Astrocyte (in vitro differentiated cells and primary cell): ENCODE measurements around the gene NAT14. TPM values are rescaled to one million over a fixed set of nuclear protein-coding genes. Genes with fewer than 3 reads are reported as not detected.

Source experiments
- DNase-seq: peaks from one replicate; pipeline ENCODE4 v3.0.0-alpha.2; 2010; ENCODE audit warnings: low read depth
- FAIRE-seq: peaks from 2 replicates; lab custom pipeline; 2011; peaks lifted over from hg19 to GRCh38; lab: Jason Lieb, UNC
- H2AFZ ChIP-seq: 2 replicates; pipeline ENCODE4 v1.6.0; 2012; ENCODE audit warnings: low read depth, low read length, inconsistent platforms
- H3K27ac ChIP-seq: 2 replicates; pipeline ENCODE4 v1.5.1; 2011; ENCODE audit warnings: low read depth, low read length, inconsistent platforms
- H3K27me3 ChIP-seq: 2 replicates; pipeline ENCODE4 v1.6.0; 2011; ENCODE audit warnings: low read length, inconsistent platforms; ENCODE audit not compliant: insufficient read depth
- H3K36me3 ChIP-seq: 2 replicates; pipeline ENCODE4 v1.5.1; 2011; ENCODE audit warnings: low read length, inconsistent platforms; ENCODE audit not compliant: insufficient read depth
- H3K4me1 ChIP-seq: 2 replicates; pipeline ENCODE4 v1.5.1; 2011; ENCODE audit warnings: low read length, inconsistent platforms; ENCODE audit not compliant: insufficient read depth
- H3K4me2 ChIP-seq: 2 replicates; pipeline ENCODE4 v1.6.0; 2012; ENCODE audit warnings: low read length, inconsistent platforms
- H3K4me3 ChIP-seq: 2 replicates; pipeline ENCODE4 v1.5.1; 2011; ENCODE audit warnings: low read depth, mild to moderate bottlenecking, low read length, inconsistent platforms; ENCODE audit not compliant: insufficient read depth
- H3K79me2 ChIP-seq: 2 replicates; pipeline ENCODE4 v1.6.0; 2012; ENCODE audit warnings: mild to moderate bottlenecking, low read length, inconsistent platforms; ENCODE audit not compliant: insufficient read depth
- H3K9ac ChIP-seq: 2 replicates; pipeline ENCODE4 v1.6.0; 2012; ENCODE audit warnings: mild to moderate bottlenecking, low read length, inconsistent platforms
- H3K9me3 ChIP-seq: 2 replicates; pipeline ENCODE4 v1.5.1; 2012; ENCODE audit warnings: low read depth, mild to moderate bottlenecking, low read length, inconsistent platforms; ENCODE audit not compliant: insufficient read depth
- H4K20me1 ChIP-seq: 2 replicates; pipeline ENCODE4 v1.6.0; 2012; ENCODE audit warnings: low read length, inconsistent platforms; ENCODE audit not compliant: insufficient read depth
- H3K27ac Mint-ChIP-seq: one replicate; pipeline ENCODE4 v1.8.0; 2021; ENCODE audit warnings: mild to moderate bottlenecking, mixed read lengths; ENCODE audit not compliant: unreplicated experiment
- H3K27me3 Mint-ChIP-seq: one replicate; pipeline ENCODE4 v1.8.0; 2021; ENCODE audit warnings: low read depth, mixed read lengths; ENCODE audit not compliant: unreplicated experiment
- H3K36me3 Mint-ChIP-seq: one replicate; pipeline ENCODE4 v1.8.0; 2021; ENCODE audit warnings: low read depth, mixed read lengths; ENCODE audit not compliant: unreplicated experiment
- H3K4me1 Mint-ChIP-seq: one replicate; pipeline ENCODE4 v1.8.0; 2021; ENCODE audit warnings: low read depth, mixed read lengths; ENCODE audit not compliant: unreplicated experiment
- H3K4me3 Mint-ChIP-seq: one replicate; pipeline ENCODE4 v1.8.0; 2021; ENCODE audit warnings: mild to moderate bottlenecking, moderate library complexity, mixed read lengths; ENCODE audit not compliant: unreplicated experiment
- H3K9me3 Mint-ChIP-seq: one replicate; pipeline ENCODE4 v1.8.0; 2021; ENCODE audit warnings: mild to moderate bottlenecking, mixed read lengths; ENCODE audit not compliant: unreplicated experiment
- CTCF ChIP-seq: IDR thresholded peaks from 2 replicates; pipeline ENCODE4 v1.5.1; 2011; ENCODE audit warnings: low read depth, mild to moderate bottlenecking, inconsistent platforms, low read length, moderate library complexity; ENCODE audit not compliant: insufficient read depth
- EZH2 ChIP-seq: IDR thresholded peaks from 2 replicates; pipeline ENCODE4 v1.6.1; 2012; ENCODE audit warnings: mild to moderate bottlenecking, low read length, inconsistent platforms; ENCODE audit not compliant: insufficient read depth
- total RNA-seq: library from RNA; stranded (reverse); gene quantifications from 2 replicates; pipeline ENCODE4 v1.2.1, GENCODE V29; 2021

The NAT14 gene
- total RNA-seq, 1 donor from 2014 or later, result 71.2 TPM

GRCh38 chr19:55503502-55504251 is 18.7 kb downstream of the NAT14 start:
- Histone ChIP-seq H3K4me1 (peaks cover 3% of the 10 kb centered on the region), H3K9ac (no peak overlapping the region), H3K36me3 (no peaks in the 10 kb centered on the region), H3K27me3 (no peaks in the 10 kb centered on the region), H3K27ac (no peak overlapping the region), H3K79me2 (no peaks in the 10 kb centered on the region), H3K4me2 (peak overlapping the region; percentile 76), H3K4me3 (peak overlapping the region; percentile 18), H3K9me3 (peaks cover 3% of the 10 kb centered on the region), H4K20me1 (no peaks in the 10 kb centered on the region), H2AFZ (peak overlapping the region; percentile 79)
- H3K9me3 Mint-ChIP-seq, result peaks cover 5% of the 10 kb centered on the region
- DNase-seq, result peak; percentile 72
- H3K4me1 Mint-ChIP-seq, result peaks cover 2% of the 10 kb centered on the region
- H3K36me3 Mint-ChIP-seq, result peaks cover 37% of the 10 kb centered on the region
- H3K27me3 Mint-ChIP-seq, result peaks cover 11% of the 10 kb centered on the region
- peak overlapping the region; percentile 62 for H3K4me3 Mint-ChIP-seq
- H3K27ac Mint-ChIP-seq, result no peak overlapping the region
- no peak for FAIRE-seq
- TF ChIP-seq EZH2 (no peak), CTCF (peak; percentile 68)

GRCh38 chr19:55504252-55504603 is 19.2 kb downstream of the NAT14 start:
- H3K4me1 Mint-ChIP-seq, result peaks cover 2% of the 10 kb centered on the region
- H3K4me3 ChIP-seq, result no peak overlapping the region
- H3K9me3 ChIP-seq, result peaks cover 3% of the 10 kb centered on the region
- H3K9ac ChIP-seq, result no peak overlapping the region
- H3K27ac Mint-ChIP-seq, result no peak overlapping the region
- TF ChIP-seq CTCF (no peak), EZH2 (no peak)
- no peaks in the 10 kb centered on the region for H3K36me3 ChIP-seq
- peaks cover 3% of the 10 kb centered on the region for H3K4me1 ChIP-seq
- peaks cover 32% of the 10 kb centered on the region for H3K36me3 Mint-ChIP-seq
- peaks cover 3% of the 10 kb centered on the region for H3K9me3 Mint-ChIP-seq
- H3K4me2 ChIP-seq, result peak overlapping the region; percentile 76
- peak overlapping the region; percentile 79 for H2AFZ ChIP-seq
- DNase-seq (no peak), FAIRE-seq (no peak)
- no peak overlapping the region for H3K27ac ChIP-seq
- H3K79me2 ChIP-seq, result no peaks in the 10 kb centered on the region
- H3K4me3 Mint-ChIP-seq, result no peak overlapping the region
- H4K20me1 ChIP-seq, result no peaks in the 10 kb centered on the region
- H3K27me3 Mint-ChIP-seq, result peaks cover 7% of the 10 kb centered on the region
- no peaks in the 10 kb centered on the region for H3K27me3 ChIP-seq

GRCh38 chr19:55504981-55505380 is 20.0 kb downstream of the NAT14 start:
- Mint-ChIP-seq H3K4me1 (peaks cover 2% of the 10 kb centered on the region), H3K9me3 (peaks cover 2% of the 10 kb centered on the region), H3K27me3 (peaks cover 7% of the 10 kb centered on the region), H3K36me3 (peaks cover 24% of the 10 kb centered on the region), H3K4me3 (no peak overlapping the region), H3K27ac (no peak overlapping the region)
- FAIRE-seq (no peak), DNase-seq (no peak)
- Histone ChIP-seq H3K27me3 (no peaks in the 10 kb centered on the region), H3K4me1 (peaks cover 3% of the 10 kb centered on the region), H3K4me2 (no peak overlapping the region), H2AFZ (no peak overlapping the region), H3K27ac (no peak overlapping the region), H3K9ac (no peak overlapping the region), H3K9me3 (peaks cover 3% of the 10 kb centered on the region), H3K4me3 (no peak overlapping the region), H4K20me1 (no peaks in the 10 kb centered on the region), H3K79me2 (no peaks in the 10 kb centered on the region), H3K36me3 (no peaks in the 10 kb centered on the region)
- TF ChIP-seq EZH2 (no peak), CTCF (no peak)
